ENCODE data around the gene MAP4K4. TPM values are rescaled to one million over a fixed set of nuclear protein-coding genes. Genes with fewer than 3 reads are reported as not detected.
A peak's percentile ranks its signal among the peaks of the same experiment; 100 is the strongest.

Gene MAP4K4
- total RNA-seq, 1 experiment from 2014 or later: 136 TPM

GRCh38 chr2:101724125-101724474 is 26.6 kb downstream of the MAP4K4 start:
- no peak overlapping the region for H3K4me3 Mint-ChIP-seq (ENCODE audit: low read depth, unreplicated experiment)
- BruUV-seq (replicated peaks): no TSS peak
- CTCF ChIA-PET: interaction anchor here (1.5 kb wide), 1 partner anchor 43 kb away, joined by 4 read pairs; no protein-coding TSS in a partner anchor
- H3K27me3 Mint-ChIP-seq (ENCODE audit: unreplicated experiment): no peaks in the 10 kb centered on the region
- no peak overlapping the region for H3K27ac Mint-ChIP-seq (ENCODE audit: unreplicated experiment)
- peaks cover 15% of the 10 kb centered on the region for H3K36me3 Mint-ChIP-seq (ENCODE audit: insufficient read depth, unreplicated experiment)
- DNase-seq: no peak
- H3K4me1 Mint-ChIP-seq (ENCODE audit: low read depth, unreplicated experiment): peaks cover 7% of the 10 kb centered on the region
- H3K9me3 Mint-ChIP-seq (ENCODE audit: low read depth, unreplicated experiment): no peaks in the 10 kb centered on the region
- intact Hi-C loops (cut with micrococcal nuclease; ENCODE audit: unreplicated experiment): no loop called here
- TF ChIP-seq CTCF (IDR thresholded peaks at IDR 0.05; ENCODE audit: unreplicated experiment): no peak

- CTCF ChIA-PET: interaction anchor here (0.6 to 1.0 kb wide), 3 partner anchors 26 to 1335 kb away, joined by 3 read pairs; no protein-coding TSS in a partner anchor
- peaks cover 15% of the 10 kb centered on the region for H3K36me3 Mint-ChIP-seq (ENCODE audit: insufficient read depth, unreplicated experiment)
- no peaks in the 10 kb centered on the region for H3K27me3 Mint-ChIP-seq (ENCODE audit: unreplicated experiment)
- intact Hi-C loops (cut with micrococcal nuclease; ENCODE audit: unreplicated experiment): no loop called here
- no peaks in the 10 kb centered on the region for H3K9me3 Mint-ChIP-seq (ENCODE audit: low read depth, unreplicated experiment)
- H3K4me3 Mint-ChIP-seq (ENCODE audit: low read depth, unreplicated experiment): no peak overlapping the region
- TF ChIP-seq CTCF (IDR thresholded peaks at IDR 0.05; ENCODE audit: unreplicated experiment): no peak
- DNase-seq: no peak
- H3K4me1 Mint-ChIP-seq (ENCODE audit: low read depth, unreplicated experiment): peaks cover 6% of the 10 kb centered on the region
- H3K27ac Mint-ChIP-seq (ENCODE audit: unreplicated experiment): no peak overlapping the region
- no TSS peak for BruUV-seq (replicated peaks)
Measured at GRCh38 chr2:101725038-101725437, 27.5 kb downstream of the MAP4K4 start.

GRCh38 chr2:101725515-101726192 is 28.1 kb downstream of the MAP4K4 start:
- DNase-seq: no peak
- intact Hi-C loops (cut with micrococcal nuclease; ENCODE audit: unreplicated experiment): no loop called here
- Mint-ChIP-seq H3K27me3 (ENCODE audit: unreplicated experiment) (no peaks in the 10 kb centered on the region), H3K4me3 (ENCODE audit: low read depth, unreplicated experiment) (no peak overlapping the region), H3K27ac (ENCODE audit: unreplicated experiment) (no peak overlapping the region), H3K36me3 (ENCODE audit: insufficient read depth, unreplicated experiment) (peaks cover 15% of the 10 kb centered on the region), H3K9me3 (ENCODE audit: low read depth, unreplicated experiment) (no peaks in the 10 kb centered on the region), H3K4me1 (ENCODE audit: low read depth, unreplicated experiment) (peaks cover 11% of the 10 kb centered on the region)
- BruUV-seq (replicated peaks): no TSS peak
- CTCF ChIA-PET: interaction anchor here (0.5 to 1.0 kb wide), 3 partner anchors 31 to 1335 kb away, joined by 3 to 5 read pairs (median 3); no protein-coding TSS in a partner anchor
- TF ChIP-seq CTCF (IDR thresholded peaks at IDR 0.05; ENCODE audit: unreplicated experiment): peak; percentile 20

GRCh38 chr2:101728865-101729264 is 31.4 kb downstream of the MAP4K4 start:
- no peak for TF ChIP-seq CTCF (IDR thresholded peaks at IDR 0.05; ENCODE audit: unreplicated experiment)
- H3K9me3 Mint-ChIP-seq (ENCODE audit: low read depth, unreplicated experiment): no peaks in the 10 kb centered on the region
- no peak overlapping the region for H3K27ac Mint-ChIP-seq (ENCODE audit: unreplicated experiment)
- H3K4me1 Mint-ChIP-seq (ENCODE audit: low read depth, unreplicated experiment): peaks cover 23% of the 10 kb centered on the region
- intact Hi-C loops (cut with micrococcal nuclease; ENCODE audit: unreplicated experiment): no loop called here
- H3K36me3 Mint-ChIP-seq (ENCODE audit: insufficient read depth, unreplicated experiment): peaks cover 10% of the 10 kb centered on the region
- no TSS peak for BruUV-seq (replicated peaks)
- no peak for DNase-seq
- H3K27me3 Mint-ChIP-seq (ENCODE audit: unreplicated experiment): no peaks in the 10 kb centered on the region
- no peak overlapping the region for H3K4me3 Mint-ChIP-seq (ENCODE audit: low read depth, unreplicated experiment)
- CTCF ChIA-PET: no interaction called here

Data from Calu3 (cell line).